CD4-positive, alpha-beta T cell treated with Interleukin-6 for 4 hours (primary cell): ENCODE results near the gene PRAC2.

Source experiments
- DNase-seq: peaks from one replicate; pipeline ENCODE4 v3.0.0-alpha.2; 2020; ENCODE audit warnings: mixed read lengths

The PRAC2 gene

GRCh38 chr17:48720266-48721008, 2.5 kb upstream of the PRAC2 start:
- no peak for DNase-seq

GRCh38 chr17:48721009-48721402, 2.0 kb upstream of the PRAC2 start:
- no peak for DNase-seq

- no peak for DNase-seq
These were observed 631 bp upstream of the PRAC2 start, which contains the start of gene PRAC1 for GRCh38 chr17:48722201-48722907. Gene PRAC1, minus strand, starts transcription at chr17:48722518. Its CDS starts 126 bp downstream, at chr17:48722392.

- peak; percentile 27 for DNase-seq
These were observed 652 bp downstream of the PRAC2 start for GRCh38 chr17:48723423-48724250.

- peak; percentile 83 for DNase-seq
These were observed 1.4 kb downstream of the PRAC2 start for GRCh38 chr17:48724251-48725003.

- no peak for DNase-seq
These were observed 2.0 kb downstream of the PRAC2 start for GRCh38 chr17:48725004-48725287.

- no peak for DNase-seq
These were observed 2.5 kb downstream of the PRAC2 start for GRCh38 chr17:48725288-48726064.

GRCh38 chr17:48726114-48726915, 3.3 kb downstream of the PRAC2 start:
- DNase-seq = no peak

GRCh38 chr17:48726916-48727286, 3.9 kb downstream of the PRAC2 start:
- no peak for DNase-seq

GRCh38 chr17:48727415-48728175, 4.6 kb downstream of the PRAC2 start:
- DNase-seq = no peak

GRCh38 chr17:48728232-48729231, 5.5 kb downstream of the PRAC2 start, which contains the start of gene HOXB13:
Gene HOXB13, minus strand, starts transcription at chr17:48728750. Its CDS starts 157 bp downstream, at chr17:48728593.
- peak; percentile 43 for DNase-seq

- no peak for DNase-seq
These were observed 6.6 kb downstream of the PRAC2 start for GRCh38 chr17:48729335-48730239.

GRCh38 chr17:48730240-48730550, 7.2 kb downstream of the PRAC2 start:
- DNase-seq = no peak

- no peak for DNase-seq
These were observed 8.4 kb downstream of the PRAC2 start for GRCh38 chr17:48731355-48731754.

- no peak for DNase-seq
These were observed 10.0 kb downstream of the PRAC2 start for GRCh38 chr17:48732688-48733629.

- DNase-seq = no peak
These were observed 10.8 kb downstream of the PRAC2 start for GRCh38 chr17:48733632-48734328.
